ENCODE results near the gene CEP126. TPM values are rescaled to one million over a fixed set of nuclear protein-coding genes. Genes with fewer than 3 reads are reported as not detected.
A peak's percentile ranks its signal among the peaks of the same experiment; 100 is the strongest.

The CEP126 gene
- total and polyA plus RNA-seq, 10 donors: 0.76 to 4.4 (median 2.6) TPM

DNA sequence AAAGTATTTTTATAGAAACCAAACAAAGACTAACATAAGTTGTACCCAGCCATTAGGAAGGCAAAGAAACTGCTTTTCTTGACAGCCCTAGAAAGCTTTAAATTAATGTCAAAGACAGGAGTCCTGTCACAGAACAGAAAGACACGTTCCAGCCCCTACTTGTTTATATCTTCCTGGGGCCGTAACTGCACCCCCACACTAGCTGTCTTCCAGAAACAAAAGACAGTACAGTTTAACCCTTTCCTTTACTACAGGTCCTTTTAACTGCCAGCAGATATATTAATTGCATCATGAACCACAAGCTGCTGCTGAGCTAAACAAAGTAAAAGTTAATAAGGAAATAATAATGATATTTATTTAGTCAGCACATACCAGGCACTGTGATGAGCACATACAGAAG, 112.1 kb downstream of the CEP126 start:
- H3K4me3 ChIP-seq: no peak overlapping the region
- no peak overlapping the region for H3K27ac ChIP-seq
- 6 to 13% (median 11%) methylated on average over 2 of the region's 2 CpGs for WGBS, 5 donors
- intact Hi-C loops (cut with DNase I; ENCODE audit: low total_unique reads): no loop called here
- no peaks in the 10 kb centered on the region for H3K36me3 ChIP-seq
- H3K27me3 ChIP-seq (replicated peaks in 1 of 7): peaks cover 0 to 32% (median 0%) of the 10 kb centered on the region in 7 donors
- TF ChIP-seq POLR2AphosphoS5 (IDR thresholded peaks at IDR 0.05) (no peak), POLR2A (IDR thresholded peaks at IDR 0.05) (no peak), CTCF (IDR thresholded peaks at IDR 0.05 in 8 of 11, conservative IDR thresholded peaks at IDR 0.05 in 3 of 11) (no peak)
- no peak for DNase-seq
- H3K9me3 ChIP-seq: no peaks in the 10 kb centered on the region
- H3K4me1 ChIP-seq: no peaks in the 10 kb centered on the region

DNA sequence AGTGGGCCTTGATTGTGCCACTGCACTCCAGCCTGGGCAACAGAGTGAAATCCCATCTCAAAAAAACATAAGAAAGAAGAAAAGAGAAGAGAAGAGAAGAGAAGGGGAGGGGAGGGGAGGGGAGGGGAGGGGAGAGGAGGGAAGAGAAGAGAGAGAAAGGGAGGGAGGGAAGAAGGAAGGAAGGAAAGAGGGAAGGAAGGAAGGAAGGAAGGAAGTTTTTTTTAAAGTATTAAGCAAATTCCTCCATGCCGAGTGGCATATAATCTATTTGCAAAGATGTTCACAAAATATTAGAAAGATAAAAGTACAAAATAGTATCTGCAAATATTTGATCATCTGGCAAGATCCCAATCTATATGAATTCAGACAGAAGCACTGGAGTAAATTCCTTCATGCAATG, 121.9 kb downstream of the CEP126 start:
- no peak for DNase-seq
- Histone ChIP-seq H3K27me3 (replicated peaks in 1 of 7) (no peaks in the 10 kb centered on the region), H3K4me1 (no peaks in the 10 kb centered on the region), H3K27ac (no peak overlapping the region), H3K36me3 (no peaks in the 10 kb centered on the region), H3K4me3 (no peak overlapping the region), H3K9me3 (peaks cover 0 to 8% (median 0%) of the 10 kb centered on the region in 8 donors)
- WGBS, 5 donors: 49 to 61% (median 58%) methylated on average over 1 of the region's 1 CpG
- TF ChIP-seq POLR2A (IDR thresholded peaks at IDR 0.05): no peak
- TF ChIP-seq CTCF (IDR thresholded peaks at IDR 0.05 in 8 of 11, conservative IDR thresholded peaks at IDR 0.05 in 3 of 11): no peak
- no peak for TF ChIP-seq POLR2AphosphoS5 (IDR thresholded peaks at IDR 0.05)
- intact Hi-C loops (cut with DNase I; ENCODE audit: low total_unique reads): no loop called here

DNA sequence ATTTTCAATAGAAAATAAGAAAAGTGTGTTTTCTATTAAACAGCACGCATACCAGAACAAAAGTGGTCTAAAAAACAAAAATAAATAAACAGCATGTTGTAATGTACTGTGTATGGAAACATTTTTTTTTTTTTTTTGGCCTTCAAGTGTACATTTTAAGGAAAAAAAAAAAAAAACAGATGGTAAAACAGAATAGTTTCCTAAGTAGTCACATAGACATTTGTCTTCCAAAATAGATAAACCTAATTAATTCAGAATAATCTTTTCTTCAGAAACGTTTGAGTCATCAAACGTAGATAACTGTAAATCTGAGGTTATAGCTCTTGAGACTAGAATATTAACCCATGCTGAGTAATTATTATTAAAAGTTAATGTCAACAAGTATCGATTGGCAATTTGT, 132.0 kb downstream of the CEP126 start:
- no peaks in the 10 kb centered on the region for H3K36me3 ChIP-seq
- DNase-seq: no peak
- TF ChIP-seq POLR2A (IDR thresholded peaks at IDR 0.05): no peak
- TF ChIP-seq CTCF (IDR thresholded peaks at IDR 0.05 in 8 of 11, conservative IDR thresholded peaks at IDR 0.05 in 3 of 11): no peak
- TF ChIP-seq POLR2AphosphoS5 (IDR thresholded peaks at IDR 0.05): no peak
- intact Hi-C loops (cut with DNase I; ENCODE audit: low total_unique reads): no loop called here
- peak overlapping the region in 7 of 8 donors; percentile 20 to 59 (median 25) for H3K4me3 ChIP-seq
- no peaks in the 10 kb centered on the region for H3K9me3 ChIP-seq
- no peak overlapping the region for H3K27ac ChIP-seq
- peaks cover 0 to 58% (median 15%) of the 10 kb centered on the region in 7 donors for H3K27me3 ChIP-seq (replicated peaks in 1 of 7)
- WGBS, 5 donors: 36 to 42% (median 40%) methylated on average over 4 of the region's 4 CpGs
- peaks cover 0 to 10% (median 3%) of the 10 kb centered on the region in 6 donors for H3K4me1 ChIP-seq

- peak within 1 kb of the TSS; percentile 14 to 59 (median 25) for H3K4me3 ChIP-seq
- H3K36me3 ChIP-seq: no peaks in the 10 kb centered on the region
- 2 to 5% (median 4%) methylated on average over 33 to 45 of the region's 45 CpGs for WGBS, 5 donors
- intact Hi-C loops (cut with DNase I; ENCODE audit: low total_unique reads): no loop called here
- H3K4me1 ChIP-seq: peaks cover 0 to 10% (median 3%) of the 10 kb centered on the region in 6 donors
- H3K27ac ChIP-seq: no peak within 1 kb of the TSS
- TF ChIP-seq CTCF (IDR thresholded peaks at IDR 0.05 in 8 of 11, conservative IDR thresholded peaks at IDR 0.05 in 3 of 11) (no peak), POLR2A (IDR thresholded peaks at IDR 0.05) (no peak), POLR2AphosphoS5 (IDR thresholded peaks at IDR 0.05) (no peak)
- H3K9me3 ChIP-seq: no peaks in the 10 kb centered on the region
- peak; percentile 74 for DNase-seq
- peaks cover 0 to 58% (median 15%) of the 10 kb centered on the region in 7 donors for H3K27me3 ChIP-seq (replicated peaks in 1 of 7)
Measured at GRCh38 chr11:102047305-102047924, 132.6 kb downstream of the CEP126 start, which contains the start of gene CFAP300. Gene CFAP300 (plus strand): TSS chr11:102047437. CDS start chr11:102047471, 34 bp downstream.
